PC-9 (cell line): ENCODE data around the gene NSD2. TPM values are rescaled to one million over a fixed set of nuclear protein-coding genes. Genes with fewer than 3 reads are reported as not detected.
"Not testable (repeated sequence)": the region's sequence is repeated elsewhere in the genome, so short reads cannot be mapped to it uniquely, and the experiment has no call there.

ENCODE experiments used
- BruUV-seq: library from RNA; stranded (reverse); fragments of 400-500 nt; replicated peaks from 2 replicates; lab custom pipeline; 2021; lab: Mats Ljungman, UMichigan
- CTCF ChIA-PET: fragments of 300-600 bp; sonication (Branson Sonifier 250); formaldehyde crosslinking; loops from one replicate; lab custom pipeline; 2022; ENCODE audit warnings: antibody characterized with exemption; lab: Charles Lee
- POLR2A ChIA-PET: fragments of 300-600 bp; sonication (Branson Sonifier 250); formaldehyde crosslinking; loops from one replicate; lab custom pipeline; 2022; ENCODE audit warnings: antibody characterized with exemption; ENCODE audit not compliant: unreplicated experiment; lab: Charles Lee
- DNase-seq, 2 experiments: peaks; one replicate each; pipeline versions ENCODE4 v3.0.0 to v3.0.0-alpha.2; 2015 to 2022; ENCODE audit warnings: mixed read lengths in 1 of 2
- H2AFZ ChIP-seq: fragments of 200-600 bp; sonication (generic); 2 replicates; pipeline ENCODE4 v1.8.1; 2017; ENCODE audit warnings: antibody characterized with exemption
- H3F3A ChIP-seq: fragments of 200-600 bp; sonication (generic); 2 replicates; pipeline ENCODE4 v1.8.1; 2017; ENCODE audit warnings: antibody characterized with exemption, mild to moderate bottlenecking, low read depth; ENCODE audit not compliant: insufficient read depth
- H3K27ac ChIP-seq: fragments of 200-600 bp; sonication (generic); 2 replicates; pipeline ENCODE4 v1.6.1; 2016; ENCODE audit warnings: mixed run types
- H3K27me3 ChIP-seq: fragments of 200-600 bp; sonication (generic); 2 replicates; pipeline ENCODE4 v1.6.1; 2016; ENCODE audit warnings: low read depth, mixed run types; ENCODE audit not compliant: insufficient read depth
- H3K36me3 ChIP-seq: fragments of 200-600 bp; sonication (generic); 2 replicates; pipeline ENCODE4 v1.6.1; 2016; ENCODE audit warnings: low read depth, mixed run types
- H3K4me1 ChIP-seq: fragments of 200-600 bp; sonication (generic); replicated peaks from 2 replicates; pipeline ENCODE4 v1.6.1; 2016; ENCODE audit warnings: mixed run types; ENCODE audit not compliant: insufficient read depth
- H3K4me2 ChIP-seq: fragments of 200-600 bp; sonication (generic); 2 replicates; pipeline ENCODE4 v1.6.1; 2017; ENCODE audit warnings: mixed run types
- H3K4me3 ChIP-seq: fragments of 200-600 bp; sonication (generic); 2 replicates; pipeline ENCODE4 v1.6.1; 2016; ENCODE audit warnings: mixed run types
- H3K79me2 ChIP-seq: fragments of 200-600 bp; sonication (generic); 2 replicates; pipeline ENCODE4 v1.6.1; 2017; ENCODE audit warnings: low read depth, mixed run types
- H3K9me2 ChIP-seq: fragments of 200-600 bp; sonication (generic); 2 replicates; pipeline ENCODE4 v1.8.1; 2017; ENCODE audit warnings: mild to moderate bottlenecking; ENCODE audit not compliant: insufficient read depth
- H3K9me3 ChIP-seq: fragments of 200-600 bp; sonication (generic); 2 replicates; pipeline ENCODE4 v1.8.1; 2016; ENCODE audit warnings: low read depth; ENCODE audit not compliant: insufficient read depth
- H4K20me1 ChIP-seq: fragments of 200-600 bp; sonication (generic); 2 replicates; pipeline ENCODE4 v1.8.1; 2017; ENCODE audit not compliant: insufficient read depth
- CTCF ChIP-seq: fragments of 200-600 bp; sonication (generic); conservative IDR thresholded peaks from 2 replicates; pipeline ENCODE4 v1.6.1; 2017; ENCODE audit warnings: mixed run types, antibody characterized with exemption, mild to moderate bottlenecking, moderate library complexity
- EZH2 ChIP-seq: fragments of 200-600 bp; sonication (generic); IDR thresholded peaks from 2 replicates; pipeline ENCODE4 v1.8.0; 2017; ENCODE audit warnings: antibody characterized with exemption, low read depth
- intact Hi-C: fragments of 100-400 bp; cut with micrococcal nuclease; formaldehyde crosslinking; loops from one replicate; pipeline ENCODE4 v1.10.0; 2022; ENCODE audit not compliant: unreplicated experiment
- total RNA-seq: library from RNA; stranded (reverse); gene quantifications from 2 replicates; pipeline ENCODE4 v1.2.3, GENCODE V29; 2021

The NSD2 gene
- total RNA-seq, 1 experiment from 2014 or later, result 176 TPM

GRCh38 chr4:1996866-1997611, 125.8 kb downstream of the NSD2 start:
- no peak overlapping the region for H2AFZ ChIP-seq
- CTCF ChIA-PET, result interaction anchor here (0.6 kb wide), 2 partner anchors 55 to 59 kb away, joined by 7 to 12 read pairs; no protein-coding TSS in a partner anchor
- H3K9me2 ChIP-seq, result no peaks in the 10 kb centered on the region
- no peak for DNase-seq
- H3K9me3 ChIP-seq, result peaks cover 8% of the 10 kb centered on the region; the same call in 1 of the 2 replicates
- H3F3A ChIP-seq, result peaks cover 37% of the 10 kb centered on the region
- H3K79me2 ChIP-seq, result peaks cover 95% of the 10 kb centered on the region
- H4K20me1 ChIP-seq, result peaks cover 27% of the 10 kb centered on the region; the same call in 1 of the 2 replicates
- intact Hi-C loops, result no loop called here
- no peaks in the 10 kb centered on the region for H3K27me3 ChIP-seq
- peak overlapping the region; percentile 19; the same call in 1 of the 2 replicates for H3K4me3 ChIP-seq
- TF ChIP-seq EZH2, result no peak
- TF ChIP-seq CTCF, result no peak
- H3K4me1 ChIP-seq, result peaks cover 35% of the 10 kb centered on the region
- peak overlapping the region; percentile 71; the same call in 1 of the 2 replicates for H3K4me2 ChIP-seq
- 0 out of 2 replicates have a peak overlapping the region, but pooled peaks have one; percentile 3 for H3K27ac ChIP-seq
- peaks cover 17% of the 10 kb centered on the region for H3K36me3 ChIP-seq
- POLR2A ChIA-PET, result no interaction called here
- no TSS peak for BruUV-seq

GRCh38 chr4:1997712-1998111, 126.5 kb downstream of the NSD2 start:
- no peaks in the 10 kb centered on the region for H3K27me3 ChIP-seq
- H3K4me2 ChIP-seq, result peak overlapping the region; percentile 71
- ChIA-PET POLR2A (no interaction called here), CTCF (interaction anchor here (0.6 kb wide), 2 partner anchors 60 to 95 kb away, joined by 3 to 12 read pairs; no protein-coding TSS in a partner anchor)
- no peak for DNase-seq
- H3K4me1 ChIP-seq, result peaks cover 35% of the 10 kb centered on the region
- H3F3A ChIP-seq, result peaks cover 37% of the 10 kb centered on the region
- H3K36me3 ChIP-seq, result peaks cover 17% of the 10 kb centered on the region
- intact Hi-C loops, result no loop called here
- no TSS peak for BruUV-seq
- H3K9me2 ChIP-seq, result no peaks in the 10 kb centered on the region
- peak overlapping the region; percentile 28; the same call in 1 of the 2 replicates for H3K27ac ChIP-seq
- peaks cover 8% of the 10 kb centered on the region; the same call in 1 of the 2 replicates for H3K9me3 ChIP-seq
- no peak overlapping the region for H2AFZ ChIP-seq
- TF ChIP-seq EZH2 (no peak), CTCF (no peak)
- H4K20me1 ChIP-seq, result peaks cover 28% of the 10 kb centered on the region; the same call in 1 of the 2 replicates
- H3K79me2 ChIP-seq, result peaks cover 97% of the 10 kb centered on the region
- H3K4me3 ChIP-seq, result peak overlapping the region; percentile 19; the same call in 1 of the 2 replicates

- peaks cover 35% of the 10 kb centered on the region for H3K4me1 ChIP-seq
- peak overlapping the region; percentile 24 for H3K4me3 ChIP-seq
- intact Hi-C loops, result no loop called here
- peak overlapping the region; percentile 71 for H3K4me2 ChIP-seq
- H4K20me1 ChIP-seq, result peaks cover 30% of the 10 kb centered on the region; the same call in 1 of the 2 replicates
- peaks cover 37% of the 10 kb centered on the region for H3F3A ChIP-seq
- H3K9me3 ChIP-seq, result peaks cover 8% of the 10 kb centered on the region; the same call in 1 of the 2 replicates
- peaks cover 97% of the 10 kb centered on the region for H3K79me2 ChIP-seq
- H3K36me3 ChIP-seq, result peaks cover 17% of the 10 kb centered on the region
- H2AFZ ChIP-seq, result no peak overlapping the region
- DNase-seq, result peak; percentile 28 to 93
- ChIA-PET POLR2A (no interaction called here), CTCF (interaction anchor here (0.6 to 0.9 kb wide), 3 partner anchors 58 to 102 kb away, joined by 3 to 4 read pairs (median 4); no protein-coding TSS in a partner anchor)
- H3K27ac ChIP-seq, result peak overlapping the region; percentile 62
- no peaks in the 10 kb centered on the region for H3K27me3 ChIP-seq
- no peaks in the 10 kb centered on the region for H3K9me2 ChIP-seq
- no TSS peak for BruUV-seq
- TF ChIP-seq EZH2 (no peak), CTCF (no peak)
These were observed 127.1 kb downstream of the NSD2 start for GRCh38 chr4:1998296-1998695.

- Histone ChIP-seq H3K79me2 (peaks cover 97% of the 10 kb centered on the region), H4K20me1 (peaks cover 30% of the 10 kb centered on the region; the same call in 1 of the 2 replicates), H3K4me2 (peak overlapping the region; percentile 71), H3K4me1 (peaks cover 35% of the 10 kb centered on the region), H3K27ac (peak overlapping the region; percentile 62), H3F3A (peaks cover 37% of the 10 kb centered on the region), H3K36me3 (peaks cover 17% of the 10 kb centered on the region)
- H2AFZ ChIP-seq, POLR2A ChIA-PET, BruUV-seq, H3K27me3 ChIP-seq, H3K9me2 ChIP-seq, H3K9me3 ChIP-seq, H3K4me3 ChIP-seq, DNase-seq, intact Hi-C loops, CTCF ChIA-PET: not testable (repeated sequence)
These were observed 128.1 kb downstream of the NSD2 start for GRCh38 chr4:1999308-1999707.

GRCh38 chr4:2003361-2003760, 132.2 kb downstream of the NSD2 start:
- H3K27ac ChIP-seq, H3K27me3 ChIP-seq, BruUV-seq, CTCF ChIA-PET, H3K4me2 ChIP-seq, intact Hi-C loops, POLR2A ChIA-PET, H3K4me3 ChIP-seq, H3K9me3 ChIP-seq, DNase-seq, H2AFZ ChIP-seq, H3K9me2 ChIP-seq: not testable (repeated sequence)
- Histone ChIP-seq H3F3A (peaks cover 21% of the 10 kb centered on the region), H3K4me1 (peaks cover 29% of the 10 kb centered on the region), H3K36me3 (peaks cover 14% of the 10 kb centered on the region), H3K79me2 (peaks cover 99% of the 10 kb centered on the region), H4K20me1 (peaks cover 38% of the 10 kb centered on the region)
